ENCODE measurements around the gene ABCA8.

DNA sequence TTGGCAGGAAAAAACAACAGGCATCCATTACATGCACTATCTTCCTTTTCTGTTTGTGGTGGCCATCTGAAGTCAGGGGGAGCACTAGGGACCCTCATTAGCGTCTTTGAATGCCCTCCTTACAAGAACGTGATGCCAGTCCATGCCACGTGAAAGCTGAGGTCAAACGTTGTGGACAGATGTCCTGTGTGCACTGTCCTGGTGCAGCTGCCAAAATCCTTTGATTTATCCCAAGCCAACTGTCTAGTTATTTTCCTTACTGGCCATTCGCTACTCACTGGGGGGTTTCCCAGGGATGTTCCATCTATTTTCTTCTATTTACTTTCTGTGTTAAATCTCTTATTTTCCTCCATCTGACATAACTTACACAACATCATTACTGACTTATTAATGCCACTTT is 135.7 kb downstream of the ABCA8 start:
- TF ChIP-seq CTCF (IDR thresholded peaks at IDR 0.05) (no peak), POLR2A (IDR thresholded peaks at IDR 0.05; ENCODE audit: low read depth) (no peak), POLR2AphosphoS5 (IDR thresholded peaks at IDR 0.05) (no peak)
